GM12878 (cell line): Measurements from ENCODE around the gene C10orf88. TPM values are rescaled to one million over a fixed set of nuclear protein-coding genes. Genes with fewer than 3 reads are reported as not detected.

Source experiments
- ATAC-seq: fragments of 200-7000 bp; cut with Tn5 transposase; 3 replicates; pipeline ENCODE4 v1.9.1; 2020; ENCODE audit warnings: mild to moderate bottlenecking, moderate library complexity
- BruUV-seq: library from RNA; stranded (reverse); fragments of 400-500 nt; replicated peaks from 2 replicates; lab custom pipeline; 2021; lab: Mats Ljungman, UMichigan
- CTCF ChIA-PET: fragments of 300-600 bp; sonication (Branson Sonifier 250); formaldehyde crosslinking; extraction: SDS; loops from one replicate; lab custom pipeline; 2021; ENCODE audit warnings: inconsistent platforms; lab: Yijun Ruan, JAX
- POLR2A ChIA-PET: fragments of 350-600 bp; formaldehyde crosslinking; extraction: SDS; loops from one replicate; lab custom pipeline; 2021; ENCODE audit warnings: inconsistent platforms; lab: Charles Lee
- RAD21 ChIA-PET: fragments of 300-600 bp; sonication (Branson Sonifier 250); formaldehyde crosslinking; loops from one replicate; lab custom pipeline; 2023; ENCODE audit warnings: antibody characterized with exemption; ENCODE audit not compliant: unreplicated experiment; lab: Charles Lee
- SMC1A ChIA-PET: fragments of 300-600 bp; sonication (Branson Sonifier 250); formaldehyde crosslinking; loops from one replicate; lab custom pipeline; 2023; ENCODE audit not compliant: unreplicated experiment, uncharacterized antibody; lab: Charles Lee
- DNase-seq: peaks from one replicate; pipeline ENCODE4 v3.0.0-alpha.2; 2011; ENCODE audit warnings: low read depth, low spot score
- FAIRE-seq: peaks from 3 replicates; lab custom pipeline; 2011; peaks lifted over from hg19 to GRCh38; lab: Jason Lieb, UNC
- H2AFZ ChIP-seq: 2 replicates; pipeline ENCODE4 v1.6.0; 2011; ENCODE audit warnings: low read depth, low read length, control low read depth; ENCODE audit not compliant: control insufficient read depth
- H3K27ac ChIP-seq: 2 replicates; pipeline ENCODE4 v1.5.1; 2011; ENCODE audit warnings: control low read depth; ENCODE audit not compliant: control insufficient read depth, insufficient read depth
- H3K27me3 ChIP-seq, 2 experiments: replicated peaks in 1 of 2; 2 replicates each; pipeline versions ENCODE4 v1.6.0 to v1.6.1; 2011; ENCODE audit warnings: low read length in 1 of 2; ENCODE audit not compliant: control insufficient read depth in 2 of 2, insufficient read depth in 2 of 2
- H3K36me3 ChIP-seq, 2 experiments: 2 replicates each; pipeline ENCODE4 v1.5.1; 2011; ENCODE audit warnings: low read length in 1 of 2; ENCODE audit not compliant: control insufficient read depth in 2 of 2, insufficient read depth in 2 of 2
- H3K4me1 ChIP-seq: 2 replicates; pipeline ENCODE4 v1.6.1; 2011; ENCODE audit warnings: mild to moderate bottlenecking, low read length, moderate library complexity, mixed read lengths; ENCODE audit not compliant: control insufficient read depth, insufficient read depth
- H3K4me2 ChIP-seq: 2 replicates; pipeline ENCODE4 v1.6.0; 2011; ENCODE audit warnings: control low read depth; ENCODE audit not compliant: control insufficient read depth, insufficient read depth
- H3K4me3 ChIP-seq: fragments of 200-600 bp; sonication (generic); 2 replicates; pipeline ENCODE4 v1.5.1; 2016
- H3K79me2 ChIP-seq: 2 replicates; pipeline ENCODE4 v1.6.0; 2011; ENCODE audit warnings: low read length; ENCODE audit not compliant: control insufficient read depth, insufficient read depth
- H3K9ac ChIP-seq: 2 replicates; pipeline ENCODE4 v1.8.0; 2011; ENCODE audit warnings: low read length, control low read depth, mixed read lengths; ENCODE audit not compliant: control insufficient read depth, insufficient read depth
- H3K9me3 ChIP-seq: replicated peaks from 3 replicates; pipeline ENCODE4 v1.5.1; 2011; ENCODE audit warnings: mild to moderate bottlenecking, low read length; ENCODE audit not compliant: control insufficient read depth, insufficient read depth
- H4K20me1 ChIP-seq: 2 replicates; pipeline ENCODE4 v1.6.0; 2011; ENCODE audit not compliant: control insufficient read depth, insufficient read depth
- ATF7 ChIP-seq: fragments of 450-650 bp; IDR thresholded peaks from 2 replicates; pipeline ENCODE4 v1.6.1; 2016; ENCODE audit warnings: low read depth, mild to moderate bottlenecking
- BACH1 ChIP-seq: fragments of 450-650 bp; IDR thresholded peaks from 2 replicates; pipeline ENCODE4 v1.6.1; 2017; ENCODE audit warnings: mild to moderate bottlenecking, borderline replicate concordance
- BCL11A ChIP-seq: IDR thresholded peaks from 2 replicates; pipeline ENCODE4 v1.6.1; 2011; ENCODE audit warnings: low read depth, low read length
- BRCA1 ChIP-seq: IDR thresholded peaks from 2 replicates; pipeline ENCODE4 v1.6.1; 2011; ENCODE audit warnings: low read depth, low read length, improper control_type of control experiment
- CBX5 ChIP-seq: sonication (generic); IDR thresholded peaks from 2 replicates; pipeline ENCODE4 v1.6.1; 2016; ENCODE audit warnings: low read depth, moderate library complexity, mild to moderate bottlenecking, inconsistent platforms
- CHD4 ChIP-seq: fragments of 200-600 bp; sonication (generic); IDR thresholded peaks from 2 replicates; pipeline ENCODE4 v1.6.1; 2016; ENCODE audit warnings: mild to moderate bottlenecking
- ESRRA ChIP-seq: IDR thresholded peaks from 2 replicates; pipeline ENCODE4 v1.6.1; 2012; ENCODE audit warnings: mild to moderate bottlenecking, low read length, improper control_type of control experiment
- GATAD2B ChIP-seq: fragments of 450-650 bp; conservative IDR thresholded peaks from 2 replicates; pipeline ENCODE4 v1.6.1; 2017; ENCODE audit warnings: low read depth, mild to moderate bottlenecking, moderate library complexity
- MAX ChIP-seq: IDR thresholded peaks from 2 replicates; pipeline ENCODE4 v1.6.1; 2012; ENCODE audit warnings: low read depth, low read length, improper control_type of control experiment
- MTA2 ChIP-seq: fragments of 450-650 bp; IDR thresholded peaks from 2 replicates; pipeline ENCODE4 v1.6.1; 2016; ENCODE audit warnings: low read depth, mild to moderate bottlenecking, moderate library complexity
- MXI1 ChIP-seq: fragments of 150-350 bp; IDR thresholded peaks from 2 replicates; pipeline ENCODE4 v1.6.1; 2011; ENCODE audit warnings: low read depth, mild to moderate bottlenecking, inconsistent platforms, low read length, improper control_type of control experiment
- NFIC ChIP-seq: IDR thresholded peaks from 2 replicates; pipeline ENCODE4 v1.6.1; 2012; ENCODE audit warnings: low read depth, mild to moderate bottlenecking, inconsistent platforms, low read length, moderate library complexity
- NR2C1 ChIP-seq: fragments of 450-650 bp; IDR thresholded peaks from 2 replicates; pipeline ENCODE4 v1.6.1; 2017; ENCODE audit warnings: antibody characterized with exemption, mild to moderate bottlenecking, moderate library complexity
- NR2C2 ChIP-seq: IDR thresholded peaks from 2 replicates; pipeline ENCODE4 v1.6.1; 2011; ENCODE audit warnings: borderline replicate concordance, low read depth; ENCODE audit not compliant: control insufficient read depth, insufficient read length
- PKNOX1 ChIP-seq: fragments of 450-650 bp; IDR thresholded peaks from 2 replicates; pipeline ENCODE4 v1.6.1; 2016; ENCODE audit warnings: mild to moderate bottlenecking
- PML ChIP-seq: IDR thresholded peaks from 2 replicates; pipeline ENCODE4 v1.6.1; 2012; ENCODE audit warnings: low read length, inconsistent platforms
- POLR2AphosphoS2 ChIP-seq: IDR thresholded peaks from 2 replicates; pipeline ENCODE4 v1.6.1; 2011; ENCODE audit warnings: low read depth, mild to moderate bottlenecking, low read length, improper control_type of control experiment, moderate library complexity
- RB1 ChIP-seq: fragments of 450-650 bp; formaldehyde crosslinking; IDR thresholded peaks from 2 replicates; pipeline ENCODE4 v1.6.1; 2017; ENCODE audit warnings: mild to moderate bottlenecking, borderline replicate concordance
- ZNF207 ChIP-seq: fragments of 450-650 bp; IDR thresholded peaks from 2 replicates; pipeline ENCODE4 v1.6.1; 2014; ENCODE audit warnings: antibody characterized with exemption, mild to moderate bottlenecking, borderline replicate concordance
- WGBS: methylation state at CpG from one replicate; pipeline ENCODE4 v1.1.6; 2016; ENCODE audit warnings: low lambda C conversion rate; ENCODE audit not compliant: insufficient replicate concordance, insufficient coverage; ENCODE audit errors: missing lambda C conversion rate; 5-methylcytosine and 5-hydroxymethylcytosine counted together
- in situ Hi-C: fragments of 300-500 bp; cut with MboI; formaldehyde crosslinking; loops from 9 replicates; pipeline ENCODE4 v1.14.3; 2018; ENCODE audit warnings: mixed read lengths
- intact Hi-C: fragments of 100-400 bp; cut with micrococcal nuclease; formaldehyde crosslinking; loops from one replicate; pipeline ENCODE4 v1.14.2; 2022; ENCODE audit not compliant: unreplicated experiment
- polyA plus RNA-seq, 11 experiments: library from polyadenylated mRNA; depleted of rRNA in 4 of 11; unstranded in 6 of 11; stranded (reverse) in 5 of 11; fragments of >200 nt; fragmentation: Nextera tagmentation in 4 of 11; fragmentation: Illumina TruSeq in 1 of 11; extraction: Ambion mirVana in 4 of 11; extraction: Trizol in 1 of 11; gene quantifications; 1 replicate in 1 of 11; 2 replicates in 10 of 11; pipeline versions ENCODE4 v1.2.1 to v1.2.3, GENCODE V29; 2011 to 2016; ENCODE audit warnings: inconsistent platforms in 2 of 11, missing spikeins in 2 of 11, low read depth in 1 of 11
- total RNA-seq, 4 experiments: library from RNA; depleted of rRNA in 3 of 4; stranded (reverse); fragments of >200 nt in 3 of 4; fragmentation: Illumina TruSeq in 1 of 4; extraction: Trizol in 1 of 4; gene quantifications; 2 replicates each; pipeline versions ENCODE4 v1.2.1 to v1.2.3, GENCODE V29; 2013 to 2021
- TF ChIP-seq, protein P1 (sequence below): IDR thresholded peaks from 2 replicates; pipeline ENCODE4 v1.6.1; 2012; ENCODE audit warnings: mild to moderate bottlenecking, low read depth, low read length

C10orf88 gene
- total and polyA plus RNA-seq, 10 of the 15 experiments (the other 5 are each of a cell fraction or from before 2014, with no cell fraction given) = 4.7 to 12.5 (median 8.5) TPM

DNA sequence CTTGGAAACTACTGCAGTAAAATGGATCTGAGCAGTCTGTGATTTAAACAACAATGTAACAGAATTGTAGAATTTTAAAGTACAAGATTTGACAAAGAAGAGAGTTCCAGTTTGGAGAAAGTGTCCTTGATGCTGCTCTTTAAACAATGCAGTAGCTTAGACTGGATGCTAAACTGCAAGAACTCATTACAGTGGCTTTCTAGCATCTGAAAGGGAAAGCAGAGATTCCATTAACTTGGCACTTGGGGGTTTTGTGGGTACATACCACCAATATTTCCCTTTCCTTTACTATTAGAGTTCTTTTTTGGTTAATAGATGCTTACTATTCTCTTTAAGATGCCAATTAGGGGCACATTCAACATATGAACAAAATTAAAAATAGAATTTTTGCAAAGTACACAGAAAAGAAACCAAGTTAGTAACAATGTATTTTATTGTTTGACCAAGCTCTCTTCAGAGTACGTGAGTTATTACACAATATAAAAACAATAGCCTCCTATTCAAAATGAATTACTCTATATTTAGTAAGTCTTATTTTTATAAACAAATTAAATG is 38.1 kb upstream of the C10orf88 start:
- no peak overlapping the region for H3K9ac ChIP-seq
- H3K4me3 ChIP-seq = no peak overlapping the region
- ATAC-seq = no peak
- CTCF ChIA-PET = interaction anchor here (3.5 kb wide), 1 partner anchor 11 kb away, joined by 24 read pairs; the partner anchor contains the start of gene PSTK
- no peaks in the 10 kb centered on the region for H4K20me1 ChIP-seq
- RAD21 ChIA-PET = no interaction called here
- no peak for FAIRE-seq
- no peak for DNase-seq
- SMC1A ChIA-PET = no interaction called here
- H3K4me2 ChIP-seq = no peak overlapping the region
- in situ Hi-C loops = no loop called here
- no TSS peak for BruUV-seq
- H3K27ac ChIP-seq = no peak overlapping the region
- H3K36me3 ChIP-seq = peaks cover 4 to 10% of the 10 kb centered on the region in 2 experiments; a peak in 3 of 4 replicates
- H3K27me3 ChIP-seq = no peaks in the 10 kb centered on the region
- no peak for TF ChIP-seq ESRRA
- TF ChIP-seq NR2C1 = no peak
- no peak for TF ChIP-seq NFIC
- TF ChIP-seq BRCA1 = no peak
- TF ChIP-seq, protein P1, sequence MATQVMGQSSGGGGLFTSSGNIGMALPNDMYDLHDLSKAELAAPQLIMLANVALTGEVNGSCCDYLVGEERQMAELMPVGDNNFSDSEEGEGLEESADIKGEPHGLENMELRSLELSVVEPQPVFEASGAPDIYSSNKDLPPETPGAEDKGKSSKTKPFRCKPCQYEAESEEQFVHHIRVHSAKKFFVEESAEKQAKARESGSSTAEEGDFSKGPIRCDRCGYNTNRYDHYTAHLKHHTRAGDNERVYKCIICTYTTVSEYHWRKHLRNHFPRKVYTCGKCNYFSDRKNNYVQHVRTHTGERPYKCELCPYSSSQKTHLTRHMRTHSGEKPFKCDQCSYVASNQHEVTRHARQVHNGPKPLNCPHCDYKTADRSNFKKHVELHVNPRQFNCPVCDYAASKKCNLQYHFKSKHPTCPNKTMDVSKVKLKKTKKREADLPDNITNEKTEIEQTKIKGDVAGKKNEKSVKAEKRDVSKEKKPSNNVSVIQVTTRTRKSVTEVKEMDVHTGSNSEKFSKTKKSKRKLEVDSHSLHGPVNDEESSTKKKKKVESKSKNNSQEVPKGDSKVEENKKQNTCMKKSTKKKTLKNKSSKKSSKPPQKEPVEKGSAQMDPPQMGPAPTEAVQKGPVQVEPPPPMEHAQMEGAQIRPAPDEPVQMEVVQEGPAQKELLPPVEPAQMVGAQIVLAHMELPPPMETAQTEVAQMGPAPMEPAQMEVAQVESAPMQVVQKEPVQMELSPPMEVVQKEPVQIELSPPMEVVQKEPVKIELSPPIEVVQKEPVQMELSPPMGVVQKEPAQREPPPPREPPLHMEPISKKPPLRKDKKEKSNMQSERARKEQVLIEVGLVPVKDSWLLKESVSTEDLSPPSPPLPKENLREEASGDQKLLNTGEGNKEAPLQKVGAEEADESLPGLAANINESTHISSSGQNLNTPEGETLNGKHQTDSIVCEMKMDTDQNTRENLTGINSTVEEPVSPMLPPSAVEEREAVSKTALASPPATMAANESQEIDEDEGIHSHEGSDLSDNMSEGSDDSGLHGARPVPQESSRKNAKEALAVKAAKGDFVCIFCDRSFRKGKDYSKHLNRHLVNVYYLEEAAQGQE = no peak
- TF ChIP-seq GATAD2B = no peak
- TF ChIP-seq CHD4 = no peak
- TF ChIP-seq BACH1 = no peak
- no peak for TF ChIP-seq NR2C2
- no peak for TF ChIP-seq POLR2AphosphoS2
- no peak for TF ChIP-seq MXI1
- TF ChIP-seq MTA2 = no peak
- TF ChIP-seq BCL11A = no peak
- no peak for TF ChIP-seq RB1
- TF ChIP-seq PKNOX1 = no peak
- TF ChIP-seq PML = no peak
- TF ChIP-seq ZNF207 = no peak
- TF ChIP-seq ATF7 = no peak
- TF ChIP-seq CBX5 = no peak
- TF ChIP-seq MAX = no peak
- no peak overlapping the region for H2AFZ ChIP-seq
- no peaks in the 10 kb centered on the region for H3K9me3 ChIP-seq
- H3K79me2 ChIP-seq = peaks cover 2% of the 10 kb centered on the region
- WGBS = 100% methylated on average over 1 of the region's 1 CpG
- intact Hi-C loops = no loop called here
- POLR2A ChIA-PET = interaction anchor here (1.2 to 1.3 kb wide), 2 partner anchors 11 to 16 kb away, joined by 3 read pairs; partner anchors contain the start of gene PSTK
- H3K4me1 ChIP-seq = peaks cover under 1% of the 10 kb centered on the region; the same call in 1 of the 2 replicates
